Stomach (tissue), 9 donors: ENCODE measurements around the gene KTN1. TPM values are rescaled to one million over a fixed set of nuclear protein-coding genes. Genes with fewer than 3 reads are reported as not detected.

Experiments
- DNase-seq, 2 donors: peaks; one replicate each; pipeline versions ENCODE4 v3.0.0 to v3.0.0-alpha.2; 2013 to 2019
- H3K27ac ChIP-seq, 5 donors: fragments of 200-600 bp in 4 of 5; sonication (generic) in 4 of 5; one replicate each; pipeline ENCODE4 v1.5.1; 2013 to 2019; ENCODE audit warnings: mild to moderate bottlenecking in 1 of 5, moderate library complexity in 1 of 5
- H3K27me3 ChIP-seq, 3 donors: fragments of 200-600 bp; sonication (generic); one replicate each; pipeline ENCODE4 v1.5.1; 2017 to 2019; ENCODE audit warnings: mixed run types in 1 of 3
- H3K36me3 ChIP-seq, 4 donors: fragments of 200-600 bp; sonication (generic); 1 replicate in 3 of 4; 2 replicates in 1 of 4; pipeline ENCODE4 v1.5.1; 2016 to 2019
- H3K4me1 ChIP-seq, 4 donors: fragments of 200-600 bp; sonication (generic); one replicate each; pipeline ENCODE4 v1.5.1; 2016 to 2019
- H3K4me3 ChIP-seq, 4 donors: fragments of 200-600 bp; sonication (generic) in 3 of 4; one replicate each; pipeline ENCODE4 v1.5.1; 2016 to 2019; ENCODE audit warnings: mild to moderate bottlenecking in 1 of 4
- H3K9me3 ChIP-seq, 4 donors: fragments of 200-600 bp; sonication (generic); one replicate each; pipeline ENCODE4 v1.5.1; 2016 to 2019
- CTCF ChIP-seq, 7 experiments: fragments of 450-650 bp in 4 of 7; fragments of 200-600 bp in 3 of 7; sonication (generic) in 3 of 7; IDR thresholded peaks; one replicate each; pipeline ENCODE4 v1.5.1; 2016 to 2019; ENCODE audit warnings: antibody characterized with exemption in 7 of 7, control low read depth in 2 of 7, mild to moderate bottlenecking in 1 of 7
- EP300 ChIP-seq: sonication (generic); formaldehyde crosslinking; IDR thresholded peaks from one replicate; pipeline ENCODE4 v1.6.1; 2017; ENCODE audit warnings: antibody characterized with exemption
- POLR2A ChIP-seq, 4 donors: fragments of 450-650 bp; IDR thresholded peaks; one replicate each; pipeline ENCODE4 v1.6.1; 2016; ENCODE audit warnings: antibody characterized with exemption in 4 of 4, control low read depth in 2 of 4, mild to moderate bottlenecking in 1 of 4, moderate library complexity in 1 of 4
- POLR2AphosphoS5 ChIP-seq, 3 donors: sonication (generic); formaldehyde crosslinking; IDR thresholded peaks; one replicate each; pipeline ENCODE4 v1.6.1; 2016; ENCODE audit warnings: antibody characterized with exemption in 3 of 3
- WGBS, 5 donors: extraction: QIAGEN DNeasy Blood & Tissue Kit in 3 of 5; methylation state at CpG; one replicate each; pipeline versions ENCODE4 v1.1.5 to v1.1.7; 2013 to 2018; 5-methylcytosine and 5-hydroxymethylcytosine counted together
- intact Hi-C: fragments of 100-400 bp; cut with DNase I; formaldehyde crosslinking; loops from one replicate; pipeline ENCODE4 v1.15.1; 2023; ENCODE audit warnings: low total_unique reads
- polyA plus RNA-seq, 3 donors: library from polyadenylated mRNA; stranded (reverse); fragments of 200-250 nt; gene quantifications; one replicate each; pipeline ENCODE4 v1.2.3, GENCODE V29; 2013
- total RNA-seq, 5 donors: library from RNA; depleted of rRNA; stranded (reverse); fragments of >200 nt; gene quantifications; one replicate each; pipeline versions ENCODE4 v1.1.0 to v1.2.3, GENCODE V29; 2014 to 2016
- donor health status: healthy with polysubstance abuse.
- donor health status: Bipolar disorder and iron deficiency.
- donor health status: healthy.

The KTN1 gene
- total and polyA plus RNA-seq, 8 donors, result 43.3 to 123 (median 81.2) TPM

- Histone ChIP-seq H3K9me3 (peaks cover 0 to 7% (median 3%) of the 10 kb centered on the region in 4 donors), H3K27me3 (no peaks in the 10 kb centered on the region), H3K36me3 (peaks cover 38 to 86% (median 83%) of the 10 kb centered on the region in 4 donors), H3K27ac (no peak overlapping the region), H3K4me3 (no peak overlapping the region), H3K4me1 (no peaks in the 10 kb centered on the region)
- DNase-seq, result no peak
- intact Hi-C loops, result no loop called here
- 77 to 99% (median 91%) methylated on average over 5 of the region's 5 CpGs for WGBS, 5 donors
- TF ChIP-seq POLR2AphosphoS5 (IDR thresholded peaks at IDR 0.05) (no peak), EP300 (no peak), POLR2A (IDR thresholded peaks at IDR 0.05) (no peak), CTCF (IDR thresholded peaks at IDR 0.05) (no peak)
Observed at GRCh38 chr14:55621391-55621790, 41.4 kb downstream of the KTN1 start.

- no peak overlapping the region for H3K27ac ChIP-seq
- no peak overlapping the region for H3K4me3 ChIP-seq
- intact Hi-C loops, result no loop called here
- H3K27me3 ChIP-seq, result no peaks in the 10 kb centered on the region
- no peaks in the 10 kb centered on the region for H3K4me1 ChIP-seq
- DNase-seq, result no peak
- 89 to 94% (median 92%) methylated on average over 4 of the region's 4 CpGs for WGBS, 5 donors
- no peak for TF ChIP-seq POLR2A (IDR thresholded peaks at IDR 0.05)
- no peak for TF ChIP-seq EP300
- no peak for TF ChIP-seq CTCF (IDR thresholded peaks at IDR 0.05)
- no peak for TF ChIP-seq POLR2AphosphoS5 (IDR thresholded peaks at IDR 0.05)
- H3K36me3 ChIP-seq, result peaks cover 31 to 75% (median 72%) of the 10 kb centered on the region in 4 donors
- peaks cover 0 to 6% (median 3%) of the 10 kb centered on the region in 4 donors for H3K9me3 ChIP-seq
Observed at GRCh38 chr14:55624913-55625312, 44.9 kb downstream of the KTN1 start.

GRCh38 chr14:55625481-55625880, 45.5 kb downstream of the KTN1 start:
- Histone ChIP-seq H3K4me3 (no peak overlapping the region), H3K27me3 (no peaks in the 10 kb centered on the region), H3K4me1 (no peaks in the 10 kb centered on the region), H3K27ac (no peak overlapping the region), H3K36me3 (peaks cover 26 to 75% (median 72%) of the 10 kb centered on the region in 4 donors), H3K9me3 (peaks cover 0 to under 1% (median under 1%) of the 10 kb centered on the region in 4 donors)
- TF ChIP-seq EP300, result no peak
- no peak for TF ChIP-seq CTCF (IDR thresholded peaks at IDR 0.05)
- TF ChIP-seq POLR2AphosphoS5 (IDR thresholded peaks at IDR 0.05), result no peak
- no peak for TF ChIP-seq POLR2A (IDR thresholded peaks at IDR 0.05)
- intact Hi-C loops, result no loop called here
- DNase-seq, result no peak
- WGBS, 5 donors, result 78 to 93% (median 87%) methylated on average over 2 of the region's 2 CpGs

- H3K4me1 ChIP-seq, result no peaks in the 10 kb centered on the region
- H3K36me3 ChIP-seq, result peaks cover 19 to 75% (median 71%) of the 10 kb centered on the region in 4 donors
Observed at GRCh38 chr14:55626131-55626530, 46.1 kb downstream of the KTN1 start.

More at GRCh38 chr14:55626131-55626530, 46.1 kb downstream of the KTN1 start:
- 66 to 82% (median 70%) methylated on average over 4 of the region's 4 CpGs for WGBS, 5 donors
- Histone ChIP-seq H3K9me3 (no peaks in the 10 kb centered on the region), H3K4me3 (no peak overlapping the region), H3K27me3 (no peaks in the 10 kb centered on the region), H3K27ac (no peak overlapping the region)
- DNase-seq, result no peak
- no peak for TF ChIP-seq POLR2A (IDR thresholded peaks at IDR 0.05)
- no peak for TF ChIP-seq EP300
- no peak for TF ChIP-seq CTCF (IDR thresholded peaks at IDR 0.05)
- TF ChIP-seq POLR2AphosphoS5 (IDR thresholded peaks at IDR 0.05), result no peak
- intact Hi-C loops, result no loop called here
